Measurements from ENCODE around the gene EPB41L4A. TPM values are rescaled to one million over a fixed set of nuclear protein-coding genes. Genes with fewer than 3 reads are reported as not detected.

EPB41L4A gene
- total RNA-seq, 1 experiment from 2014 or later, result 0.87 TPM

DNA sequence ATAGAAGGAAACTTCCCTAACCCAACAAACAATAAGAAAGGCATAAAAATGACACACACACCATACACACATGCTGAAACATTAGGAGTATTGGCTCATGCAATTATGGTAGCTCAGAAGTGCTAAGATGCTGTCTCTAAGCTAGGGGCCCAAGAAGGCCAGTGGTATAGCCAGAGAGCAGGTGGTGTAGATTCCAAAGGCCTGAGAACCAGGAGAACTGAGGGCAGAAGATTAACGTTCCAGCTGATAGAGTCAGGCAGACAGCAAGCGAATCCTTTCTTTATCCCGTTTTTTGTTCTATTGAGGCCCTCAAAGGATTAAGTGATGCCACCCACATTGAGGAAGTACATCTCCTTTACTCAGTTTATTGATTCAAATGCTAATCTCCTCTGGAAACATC is 262.9 kb downstream of the EPB41L4A start:
- DNase-seq (ENCODE audit: low read depth, low spot score) (no peak), ATAC-seq (no peak)
- no peak overlapping the region for H3K27ac ChIP-seq (ENCODE audit: low read length)
- POLR2A ChIA-PET, result no interaction called here
- H3K9me3 ChIP-seq (ENCODE audit: control insufficient read depth, insufficient read depth, low read depth, low read length), result no peaks in the 10 kb centered on the region
- H3K4me3 ChIP-seq (ENCODE audit: low read depth in 2 of 2, low read length in 2 of 2), result no peak overlapping the region
- H3K36me3 ChIP-seq (ENCODE audit: control insufficient read depth, insufficient read depth, low read length), result peaks cover 2% of the 10 kb centered on the region; the same call in 1 of the 2 replicates
- TF ChIP-seq TCF7L2 (IDR thresholded peaks at IDR 0.05; ENCODE audit: low read depth, low read length), result no peak
- TF ChIP-seq, protein P1, sequence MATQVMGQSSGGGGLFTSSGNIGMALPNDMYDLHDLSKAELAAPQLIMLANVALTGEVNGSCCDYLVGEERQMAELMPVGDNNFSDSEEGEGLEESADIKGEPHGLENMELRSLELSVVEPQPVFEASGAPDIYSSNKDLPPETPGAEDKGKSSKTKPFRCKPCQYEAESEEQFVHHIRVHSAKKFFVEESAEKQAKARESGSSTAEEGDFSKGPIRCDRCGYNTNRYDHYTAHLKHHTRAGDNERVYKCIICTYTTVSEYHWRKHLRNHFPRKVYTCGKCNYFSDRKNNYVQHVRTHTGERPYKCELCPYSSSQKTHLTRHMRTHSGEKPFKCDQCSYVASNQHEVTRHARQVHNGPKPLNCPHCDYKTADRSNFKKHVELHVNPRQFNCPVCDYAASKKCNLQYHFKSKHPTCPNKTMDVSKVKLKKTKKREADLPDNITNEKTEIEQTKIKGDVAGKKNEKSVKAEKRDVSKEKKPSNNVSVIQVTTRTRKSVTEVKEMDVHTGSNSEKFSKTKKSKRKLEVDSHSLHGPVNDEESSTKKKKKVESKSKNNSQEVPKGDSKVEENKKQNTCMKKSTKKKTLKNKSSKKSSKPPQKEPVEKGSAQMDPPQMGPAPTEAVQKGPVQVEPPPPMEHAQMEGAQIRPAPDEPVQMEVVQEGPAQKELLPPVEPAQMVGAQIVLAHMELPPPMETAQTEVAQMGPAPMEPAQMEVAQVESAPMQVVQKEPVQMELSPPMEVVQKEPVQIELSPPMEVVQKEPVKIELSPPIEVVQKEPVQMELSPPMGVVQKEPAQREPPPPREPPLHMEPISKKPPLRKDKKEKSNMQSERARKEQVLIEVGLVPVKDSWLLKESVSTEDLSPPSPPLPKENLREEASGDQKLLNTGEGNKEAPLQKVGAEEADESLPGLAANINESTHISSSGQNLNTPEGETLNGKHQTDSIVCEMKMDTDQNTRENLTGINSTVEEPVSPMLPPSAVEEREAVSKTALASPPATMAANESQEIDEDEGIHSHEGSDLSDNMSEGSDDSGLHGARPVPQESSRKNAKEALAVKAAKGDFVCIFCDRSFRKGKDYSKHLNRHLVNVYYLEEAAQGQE (IDR thresholded peaks at IDR 0.05; ENCODE audit: insufficient read depth in 1 of 2, low read depth in 2 of 2, low read length in 1 of 2), result no peak
- TF ChIP-seq, protein P2, sequence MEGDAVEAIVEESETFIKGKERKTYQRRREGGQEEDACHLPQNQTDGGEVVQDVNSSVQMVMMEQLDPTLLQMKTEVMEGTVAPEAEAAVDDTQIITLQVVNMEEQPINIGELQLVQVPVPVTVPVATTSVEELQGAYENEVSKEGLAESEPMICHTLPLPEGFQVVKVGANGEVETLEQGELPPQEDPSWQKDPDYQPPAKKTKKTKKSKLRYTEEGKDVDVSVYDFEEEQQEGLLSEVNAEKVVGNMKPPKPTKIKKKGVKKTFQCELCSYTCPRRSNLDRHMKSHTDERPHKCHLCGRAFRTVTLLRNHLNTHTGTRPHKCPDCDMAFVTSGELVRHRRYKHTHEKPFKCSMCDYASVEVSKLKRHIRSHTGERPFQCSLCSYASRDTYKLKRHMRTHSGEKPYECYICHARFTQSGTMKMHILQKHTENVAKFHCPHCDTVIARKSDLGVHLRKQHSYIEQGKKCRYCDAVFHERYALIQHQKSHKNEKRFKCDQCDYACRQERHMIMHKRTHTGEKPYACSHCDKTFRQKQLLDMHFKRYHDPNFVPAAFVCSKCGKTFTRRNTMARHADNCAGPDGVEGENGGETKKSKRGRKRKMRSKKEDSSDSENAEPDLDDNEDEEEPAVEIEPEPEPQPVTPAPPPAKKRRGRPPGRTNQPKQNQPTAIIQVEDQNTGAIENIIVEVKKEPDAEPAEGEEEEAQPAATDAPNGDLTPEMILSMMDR (IDR thresholded peaks at IDR 0.05), result no peak
- TF ChIP-seq POLR2AphosphoS5 (IDR thresholded peaks at IDR 0.05; ENCODE audit: low read depth, low read length), result no peak
- no peak for TF ChIP-seq SIN3A (IDR thresholded peaks at IDR 0.05; ENCODE audit: borderline replicate concordance, insufficient read depth, low read depth, low read length)
- intact Hi-C loops (cut with micrococcal nuclease; ENCODE audit: unreplicated experiment) (no loop called here), in situ Hi-C loops (cut with HindIII; ENCODE audit: low pct_unique_long_range_greater_than_20kb, low sequenced_read_pairs) (no loop called here)
- CTCF ChIA-PET, result no interaction called here
- BruUV-seq (replicated peaks), result no TSS peak
- no peaks in the 10 kb centered on the region for H3K4me1 ChIP-seq (ENCODE audit: control insufficient read depth, insufficient read depth, low read length)
- peaks cover 8% of the 10 kb centered on the region; the same call in 1 of the 2 replicates for H3K27me3 ChIP-seq (ENCODE audit: control insufficient read depth, insufficient read depth, low read length)

DNA sequence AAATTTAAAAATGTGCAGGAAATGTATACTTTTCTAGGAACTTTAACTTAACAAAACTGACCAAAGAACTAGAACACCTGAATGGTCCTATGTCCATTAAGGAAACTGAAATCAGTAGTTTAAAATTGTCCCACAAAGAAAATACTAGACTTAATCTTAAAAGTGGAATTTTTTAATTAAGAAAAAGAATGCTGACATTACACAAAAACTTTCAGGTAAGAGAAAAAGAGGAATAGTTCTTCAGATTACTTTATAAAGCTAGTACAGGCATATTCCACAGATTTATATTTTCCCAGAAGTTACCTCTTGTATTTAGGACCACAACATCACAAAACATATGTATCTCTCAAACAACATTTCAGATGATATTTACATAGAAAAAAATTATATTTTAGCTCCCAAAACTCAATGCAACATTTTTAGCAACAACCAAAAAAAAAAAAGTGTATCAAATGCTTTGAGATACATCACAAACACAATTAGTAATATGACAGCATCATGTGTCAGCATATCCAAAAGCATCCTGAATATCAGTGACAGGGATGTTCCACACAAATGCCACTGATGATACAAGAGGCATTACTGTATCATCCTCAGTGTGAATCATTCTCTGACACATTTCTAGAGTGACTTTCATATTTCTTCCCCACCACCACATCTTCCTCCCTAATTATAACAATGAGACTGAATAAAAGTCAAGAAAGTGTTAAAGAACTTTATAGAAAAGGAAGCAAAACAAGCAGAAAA is 264.0 kb downstream of the EPB41L4A start:
- Histone ChIP-seq H3K4me1 (ENCODE audit: control insufficient read depth, insufficient read depth, low read length) (no peaks in the 10 kb centered on the region), H3K27me3 (ENCODE audit: control insufficient read depth, insufficient read depth, low read length) (peaks cover 8% of the 10 kb centered on the region; the same call in 1 of the 2 replicates), H3K27ac (ENCODE audit: low read length) (no peak overlapping the region), H3K4me3 (ENCODE audit: low read depth in 2 of 2, low read length in 2 of 2) (no peak overlapping the region), H3K36me3 (ENCODE audit: control insufficient read depth, insufficient read depth, low read length) (no peaks in the 10 kb centered on the region), H3K9me3 (ENCODE audit: control insufficient read depth, insufficient read depth, low read depth, low read length) (no peaks in the 10 kb centered on the region)
- ChIA-PET POLR2A (no interaction called here), CTCF (no interaction called here)
- TF ChIP-seq POLR2AphosphoS5 (IDR thresholded peaks at IDR 0.05; ENCODE audit: low read depth, low read length) (no peak), SIN3A (IDR thresholded peaks at IDR 0.05; ENCODE audit: borderline replicate concordance, insufficient read depth, low read depth, low read length) (no peak), TCF7L2 (IDR thresholded peaks at IDR 0.05; ENCODE audit: low read depth, low read length) (no peak)
- TF ChIP-seq, protein P2 (IDR thresholded peaks at IDR 0.05), result no peak
- TF ChIP-seq, protein P1 (IDR thresholded peaks at IDR 0.05; ENCODE audit: insufficient read depth in 1 of 2, low read depth in 2 of 2, low read length in 1 of 2), result no peak
- ATAC-seq (no peak), DNase-seq (ENCODE audit: low read depth, low spot score) (no peak)
- intact Hi-C loops (cut with micrococcal nuclease; ENCODE audit: unreplicated experiment) (no loop called here), in situ Hi-C loops (cut with HindIII; ENCODE audit: low pct_unique_long_range_greater_than_20kb, low sequenced_read_pairs) (no loop called here)
- BruUV-seq (replicated peaks), result no TSS peak
